Panc1 (cell line): ENCODE data around the gene LRR1. TPM values are rescaled to one million over a fixed set of nuclear protein-coding genes. Genes with fewer than 3 reads are reported as not detected.
"Not testable (repeated sequence)": the region's sequence is repeated elsewhere in the genome, so short reads cannot be mapped to it uniquely, and the experiment has no call there.

Experiments used
- ATAC-seq: fragments of 200-7000 bp; cut with Tn5 transposase; 2 replicates; pipeline ENCODE4 v1.9.1; 2020; ENCODE audit warnings: mild to moderate bottlenecking, moderate library complexity
- BruUV-seq: library from RNA; stranded (reverse); fragments of 400-500 nt; replicated peaks from 2 replicates; lab custom pipeline; 2021; lab: Mats Ljungman, UMichigan
- CTCF ChIA-PET: fragments of 300-600 bp; sonication (Branson Sonifier 250); formaldehyde crosslinking; loops from one replicate; lab custom pipeline; 2022; ENCODE audit warnings: antibody characterized with exemption; lab: Charles Lee
- POLR2A ChIA-PET: fragments of 300-600 bp; sonication (Branson Sonifier 250); formaldehyde crosslinking; loops from one replicate; lab custom pipeline; 2022; ENCODE audit warnings: antibody characterized with exemption; lab: Charles Lee
- DNase-seq: peaks from one replicate; pipeline ENCODE4 v3.0.0-alpha.2; 2010; ENCODE audit warnings: low read depth, low spot score
- H3K27ac ChIP-seq: 2 replicates; pipeline ENCODE4 v1.5.1; 2011; ENCODE audit warnings: mild to moderate bottlenecking, low read length, inconsistent platforms
- H3K27me3 ChIP-seq: fragments of 200-500 bp; sonication (Bioruptor generic); 2 replicates; pipeline ENCODE4 v1.6.0; 2014; ENCODE audit warnings: low read length, inconsistent platforms; ENCODE audit not compliant: control insufficient read depth, insufficient read depth
- H3K36me3 ChIP-seq: fragments of 200-500 bp; sonication (Bioruptor generic); 2 replicates; pipeline ENCODE4 v1.5.1; 2014; ENCODE audit warnings: inconsistent platforms, mild to moderate bottlenecking, low read length, moderate library complexity; ENCODE audit not compliant: control insufficient read depth, insufficient read depth
- H3K4me1 ChIP-seq: 2 replicates; pipeline ENCODE4 v1.5.1; 2011; ENCODE audit warnings: inconsistent platforms, mild to moderate bottlenecking, low read length, moderate library complexity; ENCODE audit not compliant: control insufficient read depth, insufficient read depth
- H3K4me3 ChIP-seq, 2 experiments: 2 replicates each; pipeline ENCODE4 v1.5.1; 2011 to 2012; ENCODE audit warnings: low read depth in 2 of 2, low read length in 2 of 2, mild to moderate bottlenecking in 2 of 2, inconsistent platforms in 1 of 2, moderate library complexity in 1 of 2
- H3K9me3 ChIP-seq: fragments of 200-500 bp; sonication (Bioruptor generic); 2 replicates; pipeline ENCODE4 v1.5.1; 2014; ENCODE audit warnings: low read depth, mild to moderate bottlenecking, inconsistent platforms, low read length, moderate library complexity; ENCODE audit not compliant: control insufficient read depth, insufficient read depth
- POLR2AphosphoS5 ChIP-seq: IDR thresholded peaks from 2 replicates; pipeline ENCODE4 v1.6.1; 2012; ENCODE audit warnings: mild to moderate bottlenecking, low read depth, low read length, moderate library complexity
- SIN3A ChIP-seq: IDR thresholded peaks from 2 replicates; pipeline ENCODE4 v1.6.1; 2012; ENCODE audit warnings: low read depth, mild to moderate bottlenecking, low read length, moderate library complexity, borderline replicate concordance; ENCODE audit not compliant: insufficient read depth
- TCF7L2 ChIP-seq: IDR thresholded peaks from 2 replicates; pipeline ENCODE4 v1.6.1; 2011; ENCODE audit warnings: mild to moderate bottlenecking, low read depth, low read length, inconsistent platforms
- in situ Hi-C: cut with HindIII; loops from 2 replicates; pipeline ENCODE4 v1.10.0; 2016; ENCODE audit warnings: low sequenced_read_pairs, low pct_unique_long_range_greater_than_20kb
- intact Hi-C: fragments of 100-400 bp; cut with micrococcal nuclease; formaldehyde crosslinking; loops from one replicate; pipeline ENCODE4 v1.10.0; 2022; ENCODE audit not compliant: unreplicated experiment
- total RNA-seq: library from RNA; stranded (reverse); gene quantifications from one replicate; pipeline ENCODE4 v1.2.1, GENCODE V29; 2021; ENCODE audit not compliant: unreplicated experiment
- TF ChIP-seq, protein P1 (sequence below): fragments of 450-650 bp; IDR thresholded peaks from 2 replicates; pipeline ENCODE4 v1.5.1; 2017; ENCODE audit warnings: mild to moderate bottlenecking
- TF ChIP-seq, protein P2 (sequence below), 2 experiments: IDR thresholded peaks; 2 replicates each; pipeline ENCODE4 v1.6.1; 2011 to 2012; ENCODE audit warnings: low read depth in 2 of 2, control low read depth in 1 of 2, low read length in 1 of 2, mild to moderate bottlenecking in 1 of 2, moderate library complexity in 1 of 2; ENCODE audit not compliant: insufficient read depth in 1 of 2

The LRR1 gene
- total RNA-seq, 1 experiment from 2014 or later: 23.3 TPM

DNA sequence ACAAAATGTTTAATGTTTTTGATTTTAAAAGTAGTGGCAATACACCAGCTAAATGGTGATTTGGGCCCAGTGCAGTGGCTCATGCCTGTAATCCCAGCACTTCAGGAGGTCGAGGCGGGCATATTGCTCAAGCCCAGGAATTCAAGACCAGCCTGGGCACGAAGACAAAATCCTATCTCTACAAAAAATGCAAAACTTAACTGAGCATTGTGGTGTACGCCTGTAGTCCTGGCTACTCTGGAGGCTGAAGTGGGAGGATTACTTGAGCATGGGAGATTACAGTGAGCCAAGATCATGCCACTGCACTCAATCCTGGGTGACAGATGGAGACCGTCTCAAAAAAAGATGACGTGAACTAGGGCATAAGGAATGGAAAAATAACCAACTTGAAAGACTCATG is 17.0 kb downstream of the LRR1 start:
- Histone ChIP-seq H3K4me1 (peaks cover 15% of the 10 kb centered on the region; the same call in 1 of the 2 replicates), H3K36me3 (peaks cover 15% of the 10 kb centered on the region), H3K27ac (no peak overlapping the region), H3K4me3 (no peak overlapping the region), H3K9me3 (no peaks in the 10 kb centered on the region), H3K27me3 (no peaks in the 10 kb centered on the region)
- ChIA-PET CTCF (no interaction called here), POLR2A (no interaction called here)
- DNase-seq: no peak
- in situ Hi-C loops (no loop called here), intact Hi-C loops (no loop called here)
- no TSS peak for BruUV-seq
- TF ChIP-seq SIN3A: no peak
- TF ChIP-seq, protein P1, sequence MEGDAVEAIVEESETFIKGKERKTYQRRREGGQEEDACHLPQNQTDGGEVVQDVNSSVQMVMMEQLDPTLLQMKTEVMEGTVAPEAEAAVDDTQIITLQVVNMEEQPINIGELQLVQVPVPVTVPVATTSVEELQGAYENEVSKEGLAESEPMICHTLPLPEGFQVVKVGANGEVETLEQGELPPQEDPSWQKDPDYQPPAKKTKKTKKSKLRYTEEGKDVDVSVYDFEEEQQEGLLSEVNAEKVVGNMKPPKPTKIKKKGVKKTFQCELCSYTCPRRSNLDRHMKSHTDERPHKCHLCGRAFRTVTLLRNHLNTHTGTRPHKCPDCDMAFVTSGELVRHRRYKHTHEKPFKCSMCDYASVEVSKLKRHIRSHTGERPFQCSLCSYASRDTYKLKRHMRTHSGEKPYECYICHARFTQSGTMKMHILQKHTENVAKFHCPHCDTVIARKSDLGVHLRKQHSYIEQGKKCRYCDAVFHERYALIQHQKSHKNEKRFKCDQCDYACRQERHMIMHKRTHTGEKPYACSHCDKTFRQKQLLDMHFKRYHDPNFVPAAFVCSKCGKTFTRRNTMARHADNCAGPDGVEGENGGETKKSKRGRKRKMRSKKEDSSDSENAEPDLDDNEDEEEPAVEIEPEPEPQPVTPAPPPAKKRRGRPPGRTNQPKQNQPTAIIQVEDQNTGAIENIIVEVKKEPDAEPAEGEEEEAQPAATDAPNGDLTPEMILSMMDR: no peak
- TF ChIP-seq, protein P2, sequence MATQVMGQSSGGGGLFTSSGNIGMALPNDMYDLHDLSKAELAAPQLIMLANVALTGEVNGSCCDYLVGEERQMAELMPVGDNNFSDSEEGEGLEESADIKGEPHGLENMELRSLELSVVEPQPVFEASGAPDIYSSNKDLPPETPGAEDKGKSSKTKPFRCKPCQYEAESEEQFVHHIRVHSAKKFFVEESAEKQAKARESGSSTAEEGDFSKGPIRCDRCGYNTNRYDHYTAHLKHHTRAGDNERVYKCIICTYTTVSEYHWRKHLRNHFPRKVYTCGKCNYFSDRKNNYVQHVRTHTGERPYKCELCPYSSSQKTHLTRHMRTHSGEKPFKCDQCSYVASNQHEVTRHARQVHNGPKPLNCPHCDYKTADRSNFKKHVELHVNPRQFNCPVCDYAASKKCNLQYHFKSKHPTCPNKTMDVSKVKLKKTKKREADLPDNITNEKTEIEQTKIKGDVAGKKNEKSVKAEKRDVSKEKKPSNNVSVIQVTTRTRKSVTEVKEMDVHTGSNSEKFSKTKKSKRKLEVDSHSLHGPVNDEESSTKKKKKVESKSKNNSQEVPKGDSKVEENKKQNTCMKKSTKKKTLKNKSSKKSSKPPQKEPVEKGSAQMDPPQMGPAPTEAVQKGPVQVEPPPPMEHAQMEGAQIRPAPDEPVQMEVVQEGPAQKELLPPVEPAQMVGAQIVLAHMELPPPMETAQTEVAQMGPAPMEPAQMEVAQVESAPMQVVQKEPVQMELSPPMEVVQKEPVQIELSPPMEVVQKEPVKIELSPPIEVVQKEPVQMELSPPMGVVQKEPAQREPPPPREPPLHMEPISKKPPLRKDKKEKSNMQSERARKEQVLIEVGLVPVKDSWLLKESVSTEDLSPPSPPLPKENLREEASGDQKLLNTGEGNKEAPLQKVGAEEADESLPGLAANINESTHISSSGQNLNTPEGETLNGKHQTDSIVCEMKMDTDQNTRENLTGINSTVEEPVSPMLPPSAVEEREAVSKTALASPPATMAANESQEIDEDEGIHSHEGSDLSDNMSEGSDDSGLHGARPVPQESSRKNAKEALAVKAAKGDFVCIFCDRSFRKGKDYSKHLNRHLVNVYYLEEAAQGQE (IDR thresholded peaks at IDR 0.05; ENCODE audit: insufficient read depth in 1 of 2, low read depth in 2 of 2, low read length in 1 of 2): no peak
- no peak for TF ChIP-seq POLR2AphosphoS5
- no peak for TF ChIP-seq TCF7L2
- ATAC-seq: no peak

DNA sequence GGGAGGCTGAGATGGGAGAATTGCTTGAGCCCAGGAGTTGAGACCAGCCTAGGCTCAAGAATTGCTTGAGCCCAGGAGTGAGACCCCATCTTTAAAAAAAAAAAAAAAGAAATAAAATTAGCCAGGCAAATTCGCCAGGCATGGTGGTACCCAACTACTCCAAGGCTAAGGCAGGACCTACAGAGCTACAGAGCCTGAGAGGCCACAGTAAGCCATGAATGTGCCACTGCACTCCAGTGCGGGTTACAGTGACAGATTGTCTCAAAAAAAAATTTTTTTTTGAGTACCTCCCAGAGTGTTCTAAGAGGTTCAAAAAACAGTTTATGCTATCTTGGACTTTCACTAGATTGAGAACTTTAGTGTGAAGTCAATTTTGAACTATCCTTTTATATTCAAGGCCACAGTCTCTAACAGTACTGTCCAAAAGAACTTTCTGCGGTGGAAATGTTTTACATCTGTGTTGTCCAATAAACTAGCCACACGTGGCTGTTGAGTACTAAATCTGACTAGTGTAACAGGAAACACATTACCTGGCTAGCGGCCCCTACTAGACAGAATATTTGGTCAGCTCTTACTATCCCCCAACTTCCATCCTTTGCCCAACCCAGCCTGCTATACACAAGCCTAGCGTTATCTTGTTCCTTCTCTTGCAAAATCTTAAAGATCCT is 19.2 kb downstream of the LRR1 start:
- ChIA-PET CTCF (no interaction called here), POLR2A (no interaction called here)
- Histone ChIP-seq H3K36me3 (peaks cover 17% of the 10 kb centered on the region), H3K9me3 (no peaks in the 10 kb centered on the region), H3K4me3 (no peak overlapping the region), H3K27ac (peak overlapping the region; percentile 97; the same call in 1 of the 2 replicates), H3K27me3 (no peaks in the 10 kb centered on the region), H3K4me1 (peaks cover 15% of the 10 kb centered on the region; the same call in 1 of the 2 replicates)
- intact Hi-C loops (no loop called here), in situ Hi-C loops (no loop called here)
- no TSS peak for BruUV-seq
- ATAC-seq (no peak), DNase-seq (no peak)
- TF ChIP-seq TCF7L2 (no peak), POLR2AphosphoS5 (peak; percentile 36)

DNA sequence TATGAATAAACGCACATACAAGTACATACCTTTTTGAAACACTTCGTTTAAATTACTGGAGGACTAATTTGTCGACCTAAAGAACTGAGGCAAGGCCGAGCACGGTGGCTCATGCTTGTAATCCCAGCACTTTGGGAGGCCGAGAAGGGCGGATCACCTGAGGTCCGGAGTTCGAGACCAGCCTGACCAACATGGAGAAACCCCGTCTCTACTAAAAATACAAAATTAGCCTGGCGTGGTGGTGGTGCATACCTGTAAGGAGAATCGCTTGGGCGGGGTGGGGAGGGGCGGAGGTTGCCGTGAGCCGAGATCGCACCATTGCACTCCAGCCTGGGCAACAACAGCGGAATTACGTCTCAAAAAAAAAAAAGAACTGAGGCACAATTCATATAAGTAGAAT is 20.5 kb downstream of the LRR1 start:
- BruUV-seq, H3K9me3 ChIP-seq, ATAC-seq, intact Hi-C loops, H3K27me3 ChIP-seq, in situ Hi-C loops, CTCF ChIA-PET, DNase-seq: not testable (repeated sequence)
- peaks cover 18% of the 10 kb centered on the region for H3K4me1 ChIP-seq
- H3K4me3 ChIP-seq: peak overlapping the region; percentile 92 to 95
- peak overlapping the region; percentile 97 for H3K27ac ChIP-seq
- POLR2A ChIA-PET: interaction anchor here (0.6 kb wide), 1 partner anchor 169 kb away, joined by 6 read pairs; no protein-coding TSS in a partner anchor
- H3K36me3 ChIP-seq: peaks cover 17% of the 10 kb centered on the region
